ENCODE data around the gene THADA.

- TF ChIP-seq, protein P1, sequence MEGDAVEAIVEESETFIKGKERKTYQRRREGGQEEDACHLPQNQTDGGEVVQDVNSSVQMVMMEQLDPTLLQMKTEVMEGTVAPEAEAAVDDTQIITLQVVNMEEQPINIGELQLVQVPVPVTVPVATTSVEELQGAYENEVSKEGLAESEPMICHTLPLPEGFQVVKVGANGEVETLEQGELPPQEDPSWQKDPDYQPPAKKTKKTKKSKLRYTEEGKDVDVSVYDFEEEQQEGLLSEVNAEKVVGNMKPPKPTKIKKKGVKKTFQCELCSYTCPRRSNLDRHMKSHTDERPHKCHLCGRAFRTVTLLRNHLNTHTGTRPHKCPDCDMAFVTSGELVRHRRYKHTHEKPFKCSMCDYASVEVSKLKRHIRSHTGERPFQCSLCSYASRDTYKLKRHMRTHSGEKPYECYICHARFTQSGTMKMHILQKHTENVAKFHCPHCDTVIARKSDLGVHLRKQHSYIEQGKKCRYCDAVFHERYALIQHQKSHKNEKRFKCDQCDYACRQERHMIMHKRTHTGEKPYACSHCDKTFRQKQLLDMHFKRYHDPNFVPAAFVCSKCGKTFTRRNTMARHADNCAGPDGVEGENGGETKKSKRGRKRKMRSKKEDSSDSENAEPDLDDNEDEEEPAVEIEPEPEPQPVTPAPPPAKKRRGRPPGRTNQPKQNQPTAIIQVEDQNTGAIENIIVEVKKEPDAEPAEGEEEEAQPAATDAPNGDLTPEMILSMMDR (IDR thresholded peaks at IDR 0.05), result no peak
- TF ChIP-seq POLR2A (IDR thresholded peaks at IDR 0.05), result no peak
Measured at GRCh38 chr2:43284967-43285366, 310.9 kb downstream of the THADA start.

Data from thyroid gland (tissue), 4 donors.